C4-2B (cell line): ENCODE results near the gene MPL.

Experiments
- H3K27ac ChIP-seq: fragments of 450-650 bp; 2 replicates; pipeline ENCODE4 v1.5.1; 2017
- CTCF ChIP-seq: fragments of 450-650 bp; conservative IDR thresholded peaks from 2 replicates; pipeline ENCODE4 v1.5.1; 2017; ENCODE audit warnings: mild to moderate bottlenecking
- ZFX ChIP-seq: fragments of 450-650 bp; IDR thresholded peaks from 2 replicates; pipeline ENCODE4 v1.6.1; 2017

Gene MPL

GRCh38 chr1:43376723-43377235, 39.2 kb downstream of the MPL start:
- TF ChIP-seq CTCF (no peak), ZFX (no peak)
- H3K27ac ChIP-seq: no peak overlapping the region

DNA sequence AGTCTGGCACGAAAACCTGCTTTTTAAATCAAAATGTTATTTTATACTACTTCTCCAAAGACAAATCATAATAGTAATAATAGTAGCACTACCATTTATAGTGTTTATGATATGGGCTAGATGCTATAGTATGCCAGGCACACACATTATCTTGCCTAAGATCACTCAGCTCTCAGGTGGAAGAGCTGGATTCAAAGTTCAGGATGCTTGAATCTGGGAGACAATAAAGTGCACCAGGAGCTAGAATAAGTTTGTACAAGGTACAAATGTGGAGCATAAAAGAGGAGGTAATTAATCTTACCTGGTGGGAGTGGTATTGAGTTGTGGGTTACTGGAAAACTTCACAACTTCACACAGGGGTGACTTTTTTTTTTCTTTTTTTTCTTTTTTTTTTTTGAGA, 40.2 kb downstream of the MPL start:
- no peak for TF ChIP-seq CTCF
- no peak for TF ChIP-seq ZFX
- H3K27ac ChIP-seq: no peak overlapping the region

GRCh38 chr1:43379476-43379875, 41.9 kb downstream of the MPL start:
- H3K27ac ChIP-seq: no peak overlapping the region
- TF ChIP-seq ZFX (no peak), CTCF (no peak)

- H3K27ac ChIP-seq: no peak overlapping the region
- TF ChIP-seq ZFX: no peak
- no peak for TF ChIP-seq CTCF
These were observed 44.0 kb downstream of the MPL start for GRCh38 chr1:43381612-43382011.

- TF ChIP-seq ZFX: no peak
- TF ChIP-seq CTCF: no peak
- H3K27ac ChIP-seq: no peak overlapping the region
These were observed 44.6 kb downstream of the MPL start for GRCh38 chr1:43382027-43382779.

DNA sequence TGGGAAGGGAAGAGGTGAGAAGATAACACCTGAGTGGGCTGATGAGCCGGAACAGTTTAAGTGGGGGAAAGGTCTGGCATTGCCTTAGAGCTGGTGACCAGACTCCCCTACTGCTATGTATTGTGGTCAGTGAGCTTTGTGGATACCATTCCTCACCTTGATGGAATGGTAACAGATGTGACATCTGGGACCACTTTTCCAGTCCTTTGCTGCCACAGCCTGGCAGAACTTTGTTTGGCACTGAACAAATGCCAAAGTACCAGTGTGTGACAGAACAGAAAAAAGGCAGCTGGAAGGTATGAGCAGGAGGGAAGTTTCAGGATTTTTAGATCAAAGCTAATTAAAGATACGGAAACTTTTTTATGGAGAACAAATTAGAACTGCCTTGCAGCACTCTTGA, 45.8 kb downstream of the MPL start:
- no peak; the same call in 1 of the 2 replicates for TF ChIP-seq CTCF
- TF ChIP-seq ZFX: no peak
- no peak overlapping the region for H3K27ac ChIP-seq

GRCh38 chr1:43386676-43387075, 49.1 kb downstream of the MPL start:
- TF ChIP-seq ZFX (no peak), CTCF (no peak)
- no peak overlapping the region for H3K27ac ChIP-seq
